IPS-15b (cell line): ENCODE measurements around the gene CRCP.
"Not testable (repeated sequence)": the region's sequence is repeated elsewhere in the genome, so short reads cannot be mapped to it uniquely, and the experiment has no call there.

ENCODE experiments used
- H3K27me3 ChIP-seq: one replicate; pipeline ENCODE4 v1.6.1; 2013; ENCODE audit warnings: low read length; ENCODE audit not compliant: control insufficient read depth, insufficient read depth
- H3K36me3 ChIP-seq: one replicate; pipeline ENCODE4 v1.6.1; 2013; ENCODE audit warnings: low read length; ENCODE audit not compliant: control insufficient read depth, insufficient read depth
- H3K4me1 ChIP-seq: one replicate; pipeline ENCODE4 v1.6.1; 2013; ENCODE audit warnings: mild to moderate bottlenecking, low read length; ENCODE audit not compliant: control insufficient read depth, insufficient read depth
- H3K4me3 ChIP-seq: one replicate; pipeline ENCODE4 v1.5.1; 2013; ENCODE audit warnings: low read depth, low read length
- H3K9ac ChIP-seq: one replicate; pipeline ENCODE4 v1.6.1; 2013; ENCODE audit warnings: low read depth, mild to moderate bottlenecking, low read length
- H3K9me3 ChIP-seq: one replicate; pipeline ENCODE4 v1.6.1; 2013; ENCODE audit warnings: mild to moderate bottlenecking, low read length; ENCODE audit not compliant: control insufficient read depth, insufficient read depth

The CRCP gene

DNA sequence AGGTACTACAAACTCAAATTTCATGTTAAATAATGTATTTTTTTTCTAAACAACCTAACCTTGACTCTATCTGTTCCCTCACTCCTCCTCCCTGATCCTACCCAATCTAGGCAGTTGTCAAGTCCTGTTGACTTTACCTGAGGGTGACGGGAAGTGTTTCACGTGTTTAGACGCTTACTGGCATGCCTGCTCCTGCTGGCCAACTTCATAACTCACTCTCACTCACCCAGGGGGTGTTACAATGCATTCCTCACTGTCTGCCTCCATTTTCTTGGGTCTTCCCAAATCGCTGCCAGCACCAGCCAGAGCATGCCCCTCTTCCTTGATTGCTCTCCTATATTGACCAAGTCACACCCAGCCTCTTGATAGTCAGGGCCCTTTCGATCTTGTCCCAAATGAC, 28.3 kb downstream of the CRCP start:
- H3K4me3 ChIP-seq: no peak overlapping the region
- H3K27me3 ChIP-seq: no peaks in the 10 kb centered on the region
- no peak overlapping the region for H3K9ac ChIP-seq
- H3K9me3 ChIP-seq: no peaks in the 10 kb centered on the region
- peaks cover 6% of the 10 kb centered on the region for H3K36me3 ChIP-seq
- no peaks in the 10 kb centered on the region for H3K4me1 ChIP-seq

DNA sequence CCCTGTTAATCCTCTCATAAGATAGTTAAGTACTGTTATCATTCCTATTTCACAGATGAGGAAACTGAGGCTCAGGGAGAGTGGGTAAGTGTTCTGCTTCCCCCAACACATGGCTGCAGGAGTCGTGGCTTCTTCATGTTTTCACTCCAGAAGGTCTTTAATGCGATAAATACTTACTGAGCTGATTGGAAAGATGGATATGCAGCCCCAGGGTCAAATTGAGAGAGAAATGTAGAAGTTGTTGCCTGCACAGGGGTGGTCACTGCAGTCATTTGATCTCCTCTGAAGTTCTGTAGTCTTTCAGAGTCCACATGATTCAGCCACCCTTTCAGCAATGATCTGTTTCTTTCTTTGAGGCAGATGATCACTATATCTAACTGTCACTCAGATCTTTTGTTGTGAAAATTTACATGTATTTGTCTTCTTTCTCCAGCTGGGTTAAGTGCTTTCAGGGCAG, 29.3 kb downstream of the CRCP start:
- no peaks in the 10 kb centered on the region for H3K4me1 ChIP-seq
- no peak overlapping the region for H3K4me3 ChIP-seq
- H3K9me3 ChIP-seq: no peaks in the 10 kb centered on the region
- H3K36me3 ChIP-seq: peaks cover 6% of the 10 kb centered on the region
- no peaks in the 10 kb centered on the region for H3K27me3 ChIP-seq
- no peak overlapping the region for H3K9ac ChIP-seq

DNA sequence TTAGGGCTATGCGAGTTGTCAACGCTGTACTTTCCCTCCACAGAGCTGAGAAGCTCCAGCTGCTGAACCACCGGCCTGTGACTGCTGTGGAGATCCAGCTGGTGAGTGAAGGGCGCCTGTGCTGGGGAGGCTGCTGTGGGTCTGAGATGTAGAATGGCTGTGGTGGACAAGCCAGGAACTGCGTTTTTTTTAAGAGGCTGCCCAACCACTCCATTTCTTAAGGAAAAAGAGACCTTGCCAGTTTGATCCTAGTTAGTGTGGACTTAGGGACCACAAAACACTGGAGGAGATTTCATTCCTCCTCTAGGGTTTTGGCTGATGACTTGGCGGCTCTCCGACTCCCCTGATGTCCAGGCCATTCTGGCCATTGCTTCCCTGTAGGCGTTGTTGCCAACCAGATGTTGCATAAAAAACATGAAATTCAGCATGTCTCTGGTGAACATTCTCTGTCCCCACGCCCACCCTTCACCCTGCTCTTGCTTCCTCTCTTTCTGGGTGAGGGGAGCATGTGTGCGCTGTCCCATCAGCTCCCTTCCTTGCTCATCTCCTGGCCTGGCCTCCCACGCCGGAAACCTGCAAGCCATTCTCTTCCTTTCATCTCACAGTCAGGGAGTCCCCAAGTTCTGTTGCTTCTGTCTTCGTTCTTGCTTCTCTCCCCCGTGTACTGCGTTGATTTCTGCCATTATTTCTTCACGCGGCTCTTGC, 30.9 kb downstream of the CRCP start:
- Histone ChIP-seq H3K4me1 (no peaks in the 10 kb centered on the region), H3K27me3 (no peaks in the 10 kb centered on the region), H3K9ac (no peak overlapping the region), H3K36me3 (peaks cover 6% of the 10 kb centered on the region), H3K9me3 (no peaks in the 10 kb centered on the region), H3K4me3 (no peak overlapping the region)

GRCh38 chr7:66146701-66147100, 32.1 kb downstream of the CRCP start:
- no peaks in the 10 kb centered on the region for H3K9me3 ChIP-seq
- peaks cover 1% of the 10 kb centered on the region for H3K36me3 ChIP-seq
- no peak overlapping the region for H3K4me3 ChIP-seq

GRCh38 chr7:66147657-66148056, 33.0 kb downstream of the CRCP start:
- not testable (repeated sequence) for H3K9me3 ChIP-seq, H3K27me3 ChIP-seq, H3K9ac ChIP-seq, H3K4me1 ChIP-seq, H3K4me3 ChIP-seq, H3K36me3 ChIP-seq

More at GRCh38 chr7:66146701-66147100, 32.1 kb downstream of the CRCP start:
- Histone ChIP-seq H3K9ac (no peak overlapping the region), H3K27me3 (no peaks in the 10 kb centered on the region), H3K4me1 (no peaks in the 10 kb centered on the region)

DNA sequence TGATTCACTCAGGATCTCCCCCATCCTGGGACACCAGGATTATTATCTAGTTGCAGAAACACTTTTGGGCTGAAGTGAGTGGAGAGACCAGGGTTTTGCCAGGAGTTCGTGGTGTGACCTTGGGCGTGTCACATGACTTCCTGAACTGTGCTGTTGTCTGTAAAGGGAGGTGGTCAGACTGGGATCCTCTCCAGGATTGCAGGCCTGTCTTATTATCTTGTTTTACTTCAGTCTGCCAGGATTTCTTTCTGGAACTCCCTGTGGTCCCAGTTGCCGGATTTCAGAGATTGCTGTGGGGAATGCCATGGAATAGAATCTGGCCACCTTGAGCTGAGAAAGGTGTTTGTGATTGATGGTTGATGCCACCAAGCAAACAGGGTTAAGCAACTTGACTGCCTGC, 35.8 kb downstream of the CRCP start:
- Histone ChIP-seq H3K36me3 (peaks cover 4% of the 10 kb centered on the region), H3K27me3 (no peaks in the 10 kb centered on the region), H3K9ac (no peak overlapping the region), H3K4me3 (no peak overlapping the region), H3K4me1 (peaks cover 10% of the 10 kb centered on the region), H3K9me3 (no peaks in the 10 kb centered on the region)

GRCh38 chr7:66152371-66153191, 37.9 kb downstream of the CRCP start:
- no peak overlapping the region for H3K9ac ChIP-seq
- no peak overlapping the region for H3K4me3 ChIP-seq
- H3K36me3 ChIP-seq: peaks cover 11% of the 10 kb centered on the region

DNA sequence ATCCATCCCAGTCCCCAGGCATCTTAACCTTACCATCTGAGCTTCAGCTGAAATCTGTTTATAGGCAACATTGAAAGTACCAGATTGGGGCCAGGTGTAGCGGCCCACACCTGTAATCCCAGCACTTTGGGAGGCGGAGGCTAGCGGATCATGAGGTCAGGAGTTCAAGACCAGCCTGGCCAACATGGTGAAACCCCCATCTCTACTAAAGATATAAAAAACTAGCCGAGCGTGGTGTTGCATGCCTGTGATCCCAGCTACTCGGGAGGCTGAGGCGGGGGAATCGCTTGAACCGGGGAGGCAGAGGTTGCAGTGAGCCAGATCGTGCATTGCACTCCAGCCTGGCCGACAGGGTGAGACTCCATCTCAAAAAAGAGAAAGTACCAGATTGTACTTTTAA, 39.0 kb downstream of the CRCP start:
- Histone ChIP-seq H3K9ac (no peak overlapping the region), H3K9me3 (no peaks in the 10 kb centered on the region), H3K27me3 (no peaks in the 10 kb centered on the region), H3K36me3 (peaks cover 11% of the 10 kb centered on the region), H3K4me1 (peaks cover 10% of the 10 kb centered on the region), H3K4me3 (no peak overlapping the region)

More at GRCh38 chr7:66152371-66153191, 37.9 kb downstream of the CRCP start:
- Histone ChIP-seq H3K27me3 (no peaks in the 10 kb centered on the region), H3K4me1 (peaks cover 10% of the 10 kb centered on the region), H3K9me3 (no peaks in the 10 kb centered on the region)

- not testable (repeated sequence) for H3K4me3 ChIP-seq, H3K9ac ChIP-seq, H3K9me3 ChIP-seq, H3K27me3 ChIP-seq
- Histone ChIP-seq H3K4me1 (peaks cover 10% of the 10 kb centered on the region), H3K36me3 (peaks cover 11% of the 10 kb centered on the region)
Measured at GRCh38 chr7:66156035-66156434, 41.4 kb downstream of the CRCP start.

DNA sequence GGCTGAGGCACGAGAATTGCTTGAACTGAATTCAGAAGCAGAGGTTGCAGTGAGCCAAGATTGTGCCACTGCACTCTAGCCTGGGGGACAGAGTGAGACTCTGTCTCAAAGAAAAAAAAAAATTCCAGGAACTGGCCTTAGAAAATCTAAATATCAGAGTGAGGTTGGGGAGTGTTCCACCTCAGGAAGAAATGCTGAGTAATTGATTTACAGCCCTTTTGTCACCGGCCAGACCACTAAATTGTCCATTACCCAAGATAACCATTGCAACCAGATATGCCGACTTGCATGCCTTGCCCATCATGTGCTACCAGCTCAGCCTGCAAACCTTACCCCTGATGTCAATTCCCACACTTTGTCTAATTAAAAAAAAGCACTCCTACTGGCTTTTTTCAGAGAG, 42.4 kb downstream of the CRCP start:
- H3K36me3 ChIP-seq: peaks cover 7% of the 10 kb centered on the region

GRCh38 chr7:66162622-66163021, 48.0 kb downstream of the CRCP start:
- no peaks in the 10 kb centered on the region for H3K9me3 ChIP-seq

More for the DNA sequence above, 42.4 kb downstream of the CRCP start:
- Histone ChIP-seq H3K27me3 (no peaks in the 10 kb centered on the region), H3K9me3 (no peaks in the 10 kb centered on the region), H3K4me3 (no peak overlapping the region), H3K4me1 (peaks cover 7% of the 10 kb centered on the region), H3K9ac (no peak overlapping the region)

DNA sequence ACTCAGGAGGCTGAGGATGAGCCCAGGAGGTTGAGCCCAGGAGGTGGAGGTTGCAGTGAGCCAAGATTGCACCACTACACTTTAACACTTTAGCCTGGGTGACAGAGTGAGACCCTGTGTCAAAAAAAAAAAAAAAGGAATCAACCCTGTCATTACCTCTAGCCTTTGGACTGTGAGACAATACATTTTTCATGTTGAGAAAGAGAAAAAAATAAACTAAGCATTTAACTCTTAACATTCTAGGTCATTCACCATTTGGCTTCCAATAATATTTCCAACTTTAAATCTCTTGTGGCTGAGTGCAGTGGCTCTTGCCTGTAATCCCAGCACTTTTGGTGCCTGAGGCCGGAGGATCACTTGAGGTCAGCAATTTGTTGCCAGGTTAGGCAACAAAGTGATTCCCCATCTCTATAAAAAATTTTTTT, 48.6 kb downstream of the CRCP start:
- no peaks in the 10 kb centered on the region for H3K36me3 ChIP-seq
- no peaks in the 10 kb centered on the region for H3K27me3 ChIP-seq
- H3K4me3 ChIP-seq: no peak overlapping the region
- H3K9ac ChIP-seq: no peak overlapping the region
- no peaks in the 10 kb centered on the region for H3K4me1 ChIP-seq
- H3K9me3 ChIP-seq: no peaks in the 10 kb centered on the region

More at GRCh38 chr7:66162622-66163021, 48.0 kb downstream of the CRCP start:
- H3K9ac ChIP-seq: no peak overlapping the region
- H3K4me3 ChIP-seq: no peak overlapping the region
- H3K4me1 ChIP-seq: no peaks in the 10 kb centered on the region
- H3K27me3 ChIP-seq: no peaks in the 10 kb centered on the region
- no peaks in the 10 kb centered on the region for H3K36me3 ChIP-seq
